ENCODE results near the gene SCN10A.

The SCN10A gene

GRCh38 chr3:38720465-38720864 lies 95.6 kb downstream of the SCN10A start:
- no peak for TF ChIP-seq ZNF274 (IDR thresholded peaks at IDR 0.05; ENCODE audit: low read depth, low read length)
- H3K4me3 ChIP-seq (ENCODE audit: low read length) = no peak overlapping the region

GRCh38 chr3:38717355-38718240 lies 98.4 kb downstream of the SCN10A start:
- no peak for TF ChIP-seq ZNF274 (IDR thresholded peaks at IDR 0.05; ENCODE audit: low read depth, low read length)

GRCh38 chr3:38713121-38713520 lies 102.9 kb downstream of the SCN10A start:
- no peak overlapping the region for H3K4me3 ChIP-seq (ENCODE audit: low read length)
- TF ChIP-seq ZNF274 (IDR thresholded peaks at IDR 0.05; ENCODE audit: low read depth, low read length) = no peak

More at GRCh38 chr3:38717355-38718240, 98.4 kb downstream of the SCN10A start:
- no peak overlapping the region for H3K4me3 ChIP-seq (ENCODE audit: low read length)

- TF ChIP-seq ZNF274 (IDR thresholded peaks at IDR 0.05; ENCODE audit: low read depth, low read length) = no peak
- no peak overlapping the region for H3K4me3 ChIP-seq (ENCODE audit: low read length)
Observed at GRCh38 chr3:38711321-38711720, 104.7 kb downstream of the SCN10A start.

- TF ChIP-seq ZNF274 (IDR thresholded peaks at IDR 0.05; ENCODE audit: low read depth, low read length) = no peak
- H3K4me3 ChIP-seq (ENCODE audit: low read length) = no peak overlapping the region
Observed at GRCh38 chr3:38707730-38708129, 108.3 kb downstream of the SCN10A start.

- no peak overlapping the region for H3K4me3 ChIP-seq (ENCODE audit: low read length)
- TF ChIP-seq ZNF274 (IDR thresholded peaks at IDR 0.05; ENCODE audit: low read depth, low read length) = no peak
Observed at GRCh38 chr3:38706961-38707360, 109.1 kb downstream of the SCN10A start.

- TF ChIP-seq ZNF274 (IDR thresholded peaks at IDR 0.05; ENCODE audit: low read depth, low read length) = no peak
Observed at GRCh38 chr3:38702231-38702630, 113.8 kb downstream of the SCN10A start.

GRCh38 chr3:38698760-38699159 lies 117.3 kb downstream of the SCN10A start:
- no peak for TF ChIP-seq ZNF274 (IDR thresholded peaks at IDR 0.05; ENCODE audit: low read depth, low read length)
- H3K4me3 ChIP-seq (ENCODE audit: low read length) = no peak overlapping the region

More at GRCh38 chr3:38702231-38702630, 113.8 kb downstream of the SCN10A start:
- no peak overlapping the region for H3K4me3 ChIP-seq (ENCODE audit: low read length)

- TF ChIP-seq ZNF274 (IDR thresholded peaks at IDR 0.05; ENCODE audit: low read depth, low read length) = no peak
- H3K4me3 ChIP-seq (ENCODE audit: low read length) = no peak overlapping the region
Observed at GRCh38 chr3:38698061-38698460, 118.0 kb downstream of the SCN10A start.

- no peak for TF ChIP-seq ZNF274 (IDR thresholded peaks at IDR 0.05; ENCODE audit: low read depth, low read length)
- H3K4me3 ChIP-seq (ENCODE audit: low read length) = no peak overlapping the region
Observed at GRCh38 chr3:38696034-38696433, 120.0 kb downstream of the SCN10A start.

- no peak overlapping the region for H3K4me3 ChIP-seq (ENCODE audit: low read length)
- TF ChIP-seq ZNF274 (IDR thresholded peaks at IDR 0.05; ENCODE audit: low read depth, low read length) = no peak
Observed at GRCh38 chr3:38690185-38690584, 125.8 kb downstream of the SCN10A start.

- no peak for TF ChIP-seq ZNF274 (IDR thresholded peaks at IDR 0.05; ENCODE audit: low read depth, low read length)
- no peak overlapping the region for H3K4me3 ChIP-seq (ENCODE audit: low read length)
Observed at GRCh38 chr3:38689774-38690173, 126.2 kb downstream of the SCN10A start.

GRCh38 chr3:38689346-38689745 lies 126.7 kb downstream of the SCN10A start:
- H3K4me3 ChIP-seq (ENCODE audit: low read length) = no peak overlapping the region
- TF ChIP-seq ZNF274 (IDR thresholded peaks at IDR 0.05; ENCODE audit: low read depth, low read length) = no peak

- H3K4me3 ChIP-seq (ENCODE audit: low read length) = no peak overlapping the region
- TF ChIP-seq ZNF274 (IDR thresholded peaks at IDR 0.05; ENCODE audit: low read depth, low read length) = no peak
Observed at GRCh38 chr3:38687321-38687720, 128.7 kb downstream of the SCN10A start.

GRCh38 chr3:38684546-38684945 lies 131.5 kb downstream of the SCN10A start:
- no peak overlapping the region for H3K4me3 ChIP-seq (ENCODE audit: low read length)
- no peak for TF ChIP-seq ZNF274 (IDR thresholded peaks at IDR 0.05; ENCODE audit: low read depth, low read length)

Data from GM08714 (cell line).